Measurements from ENCODE around the gene SEC62. TPM values are rescaled to one million over a fixed set of nuclear protein-coding genes. Genes with fewer than 3 reads are reported as not detected.

Gene SEC62
- total RNA-seq, 2 experiments from 2014 or later, result 64.5 to 176 TPM

- Histone ChIP-seq H2AFZ (ENCODE audit: low read length) (no peak overlapping the region), H3K4me3 (ENCODE audit: low read depth, low read length, poor library complexity, severe bottlenecking) (peak overlapping the region; percentile 25), H3K9me3 (ENCODE audit: low read length) (no peaks in the 10 kb centered on the region), H3K4me1 (ENCODE audit: insufficient read depth, low read length, poor library complexity, severe bottlenecking) (peaks cover 54% of the 10 kb centered on the region), H3K9me2 (ENCODE audit: insufficient read depth, low read length) (no peaks in the 10 kb centered on the region), H3K27ac (ENCODE audit: low read depth, low read length, poor library complexity, severe bottlenecking) (peak overlapping the region; percentile 37), H3K4me2 (ENCODE audit: low read length) (peak overlapping the region; percentile 92), H4K20me1 (ENCODE audit: insufficient read depth, low read length) (no peaks in the 10 kb centered on the region), H3K79me2 (ENCODE audit: insufficient read depth, low read depth, low read length) (peaks cover 52% of the 10 kb centered on the region), H3K36me3 (ENCODE audit: insufficient read depth, low read length) (peaks cover 31% of the 10 kb centered on the region)
- TSS peak; percentile 51 for BruUV-seq (replicated peaks)
- intact Hi-C loops (cut with micrococcal nuclease; ENCODE audit: unreplicated experiment), result no loop called here
- DNase-seq (ENCODE audit: low spot score), result no peak
- POLR2A ChIA-PET, result interaction anchor here (0.7 to 3.0 kb wide), 10 partner anchors 13 to 333 kb away, joined by 3 to 33 read pairs (median 4); partner anchors contain the start of gene MYNN
- no peak for TF ChIP-seq CTCF (conservative IDR thresholded peaks at IDR 0.05; ENCODE audit: low read length)
- TF ChIP-seq EZH2phosphoT487 (IDR thresholded peaks at IDR 0.05; ENCODE audit: borderline replicate concordance, low read depth, low read length), result no peak
- CTCF ChIA-PET (ENCODE audit: unreplicated experiment), result interaction anchor here (1.1 kb wide), 1 partner anchor 14 kb away, joined by 3 read pairs; no protein-coding TSS in a partner anchor
Measured at GRCh38 chr3:170040418-170040817, 73.8 kb downstream of the SEC62 start.

- Histone ChIP-seq H3K9me2 (ENCODE audit: insufficient read depth, low read length) (no peaks in the 10 kb centered on the region), H3K4me2 (ENCODE audit: low read length) (peak overlapping the region; percentile 84), H3K27ac (ENCODE audit: low read depth, low read length, poor library complexity, severe bottlenecking) (peak overlapping the region; percentile 98), H2AFZ (ENCODE audit: low read length) (no peak overlapping the region), H3K9me3 (ENCODE audit: low read length) (no peaks in the 10 kb centered on the region), H3K79me2 (ENCODE audit: insufficient read depth, low read depth, low read length) (peaks cover 82% of the 10 kb centered on the region), H3K4me1 (ENCODE audit: insufficient read depth, low read length, poor library complexity, severe bottlenecking) (peaks cover 71% of the 10 kb centered on the region), H3K4me3 (ENCODE audit: low read depth, low read length, poor library complexity, severe bottlenecking) (peak overlapping the region; percentile 57), H4K20me1 (ENCODE audit: insufficient read depth, low read length) (no peaks in the 10 kb centered on the region), H3K36me3 (ENCODE audit: insufficient read depth, low read length) (peaks cover 55% of the 10 kb centered on the region)
- POLR2A ChIA-PET, result interaction anchor here (0.5 to 6.8 kb wide), 16 partner anchors 13 to 274 kb away, joined by 3 to 143 read pairs (median 4); partner anchors contain the start of genes ACTRT3 and SEC62
- TF ChIP-seq CTCF (conservative IDR thresholded peaks at IDR 0.05; ENCODE audit: low read length) (no peak), EZH2phosphoT487 (IDR thresholded peaks at IDR 0.05; ENCODE audit: borderline replicate concordance, low read depth, low read length) (no peak)
- CTCF ChIA-PET (ENCODE audit: unreplicated experiment), result interaction anchor here (0.6 to 1.6 kb wide), 3 partner anchors 11 to 85 kb away, joined by 4 to 6 read pairs (median 4); no protein-coding TSS in a partner anchor
- intact Hi-C loops (cut with micrococcal nuclease; ENCODE audit: unreplicated experiment), result no loop called here
- BruUV-seq (replicated peaks), result no TSS peak
- no peak for DNase-seq (ENCODE audit: low spot score)
Measured at GRCh38 chr3:170043506-170043905, 76.9 kb downstream of the SEC62 start.

- ChIA-PET CTCF (ENCODE audit: unreplicated experiment) (interaction anchor here (0.9 to 1.6 kb wide), 4 partner anchors 8 to 13 kb away, joined by 3 to 7 read pairs (median 4); no protein-coding TSS in a partner anchor), POLR2A (interaction anchor here (0.6 to 6.8 kb wide), 15 partner anchors 12 to 307 kb away, joined by 3 to 143 read pairs (median 6); partner anchors contain the start of gene SEC62)
- H2AFZ ChIP-seq (ENCODE audit: low read length), result no peak overlapping the region
- no peaks in the 10 kb centered on the region for H4K20me1 ChIP-seq (ENCODE audit: insufficient read depth, low read length)
- H3K4me2 ChIP-seq (ENCODE audit: low read length), result peak overlapping the region; percentile 84
- H3K27ac ChIP-seq (ENCODE audit: low read depth, low read length, poor library complexity, severe bottlenecking), result peak overlapping the region; percentile 98
- DNase-seq (ENCODE audit: low spot score), result no peak
- TSS peak; percentile 84 for BruUV-seq (replicated peaks)
- no peaks in the 10 kb centered on the region for H3K9me3 ChIP-seq (ENCODE audit: low read length)
- no peak for TF ChIP-seq EZH2phosphoT487 (IDR thresholded peaks at IDR 0.05; ENCODE audit: borderline replicate concordance, low read depth, low read length)
- no peak for TF ChIP-seq CTCF (conservative IDR thresholded peaks at IDR 0.05; ENCODE audit: low read length)
- peak overlapping the region; percentile 57 for H3K4me3 ChIP-seq (ENCODE audit: low read depth, low read length, poor library complexity, severe bottlenecking)
- H3K79me2 ChIP-seq (ENCODE audit: insufficient read depth, low read depth, low read length), result peaks cover 81% of the 10 kb centered on the region
- no peaks in the 10 kb centered on the region for H3K9me2 ChIP-seq (ENCODE audit: insufficient read depth, low read length)
- intact Hi-C loops (cut with micrococcal nuclease; ENCODE audit: unreplicated experiment), result no loop called here
- H3K36me3 ChIP-seq (ENCODE audit: insufficient read depth, low read length), result peaks cover 63% of the 10 kb centered on the region
- peaks cover 75% of the 10 kb centered on the region for H3K4me1 ChIP-seq (ENCODE audit: insufficient read depth, low read length, poor library complexity, severe bottlenecking)
Measured at GRCh38 chr3:170044271-170044670, 77.7 kb downstream of the SEC62 start.

Data from OCI-LY7 (cell line).